Measurements from ENCODE around the gene CHN2. TPM values are rescaled to one million over a fixed set of nuclear protein-coding genes. Genes with fewer than 3 reads are reported as not detected.

Gene CHN2
- polyA plus RNA-seq, 1 donor, result 16.0 TPM

DNA sequence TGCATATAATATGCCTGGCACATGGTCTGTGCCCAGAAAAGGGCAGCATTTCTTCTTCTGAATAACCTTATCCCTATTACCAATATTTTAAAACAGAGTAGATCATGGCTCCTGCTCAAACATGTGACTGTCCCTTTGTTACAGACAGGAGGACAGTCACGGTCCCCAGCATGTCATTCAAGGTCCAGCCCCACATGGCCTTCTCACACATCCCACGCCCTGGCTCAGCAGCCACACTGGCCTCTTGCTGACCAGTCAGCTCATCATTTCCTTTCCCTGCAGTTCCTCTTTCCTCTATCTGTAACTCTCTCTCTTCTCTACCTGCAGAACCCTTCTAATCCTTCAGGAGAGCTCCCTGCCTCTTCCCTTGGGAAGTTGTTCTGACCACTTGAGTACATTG, 167.8 kb downstream of the CHN2 start:
- no peak for DNase-seq (ENCODE audit: low read depth)

DNA sequence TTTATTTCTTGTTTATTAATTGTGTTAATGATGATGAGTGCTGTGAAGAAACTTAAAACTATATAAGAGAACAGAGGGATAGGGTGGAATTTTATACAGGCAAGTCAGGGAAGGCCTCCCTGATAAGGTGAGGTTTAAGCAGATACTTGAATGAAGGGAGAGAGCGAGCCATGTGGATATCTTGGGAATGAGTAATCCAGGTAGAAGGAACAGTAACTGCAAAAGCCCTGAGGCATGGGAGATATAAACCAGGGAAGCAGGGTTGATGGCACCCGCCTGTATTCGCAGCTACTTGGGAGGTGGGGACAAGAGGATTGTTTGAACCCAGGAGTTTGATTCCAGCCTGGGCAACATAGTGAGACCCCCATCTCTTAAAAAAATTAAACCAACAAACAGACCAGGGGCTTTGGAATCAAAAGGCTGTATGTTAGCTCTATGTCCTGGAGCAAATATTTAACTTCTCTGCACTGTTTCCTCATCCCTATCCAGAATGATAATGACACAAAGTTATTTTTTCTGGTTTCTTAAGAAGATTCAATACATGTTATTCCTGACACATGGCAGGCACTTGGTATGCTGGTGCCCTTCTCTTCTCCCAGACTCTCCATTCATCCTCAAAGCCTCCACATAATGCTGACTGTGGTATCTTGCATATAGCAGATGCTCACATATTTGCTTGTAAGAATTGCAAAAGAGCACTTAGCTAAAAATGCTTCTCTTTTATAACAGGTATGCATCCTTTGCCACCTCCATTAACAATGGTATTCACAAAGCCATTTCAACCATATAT, 169.3 kb downstream of the CHN2 start:
- DNase-seq (ENCODE audit: low read depth), result no peak

DNA sequence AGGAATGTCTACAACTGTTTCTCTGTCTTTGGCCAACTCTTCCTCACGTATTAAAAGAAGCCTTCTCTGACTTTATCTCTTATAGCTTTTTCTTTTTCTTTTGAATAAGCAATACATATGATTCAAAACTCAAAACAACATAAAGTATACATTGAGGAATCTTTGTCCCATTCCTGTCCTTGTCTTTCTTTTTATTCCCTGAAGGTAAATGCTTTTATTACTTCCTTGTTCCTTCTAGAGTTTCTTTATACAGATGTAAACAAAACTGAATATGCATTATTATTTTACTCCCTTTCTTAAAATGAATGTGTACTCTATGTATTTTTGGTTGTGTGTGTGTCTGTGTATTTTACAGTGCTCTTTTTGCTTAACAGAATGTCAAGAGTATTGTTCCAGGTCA, 170.1 kb downstream of the CHN2 start:
- no peak for DNase-seq (ENCODE audit: low read depth)

GRCh38 chr7:29365423-29365822, 170.8 kb downstream of the CHN2 start:
- DNase-seq (ENCODE audit: low read depth), result no peak

- DNase-seq (ENCODE audit: low read depth), result no peak
Observed at GRCh38 chr7:29367784-29368183, 173.2 kb downstream of the CHN2 start.

- DNase-seq (ENCODE audit: low read depth), result no peak
Observed at GRCh38 chr7:29369909-29370488, 175.4 kb downstream of the CHN2 start.

DNA sequence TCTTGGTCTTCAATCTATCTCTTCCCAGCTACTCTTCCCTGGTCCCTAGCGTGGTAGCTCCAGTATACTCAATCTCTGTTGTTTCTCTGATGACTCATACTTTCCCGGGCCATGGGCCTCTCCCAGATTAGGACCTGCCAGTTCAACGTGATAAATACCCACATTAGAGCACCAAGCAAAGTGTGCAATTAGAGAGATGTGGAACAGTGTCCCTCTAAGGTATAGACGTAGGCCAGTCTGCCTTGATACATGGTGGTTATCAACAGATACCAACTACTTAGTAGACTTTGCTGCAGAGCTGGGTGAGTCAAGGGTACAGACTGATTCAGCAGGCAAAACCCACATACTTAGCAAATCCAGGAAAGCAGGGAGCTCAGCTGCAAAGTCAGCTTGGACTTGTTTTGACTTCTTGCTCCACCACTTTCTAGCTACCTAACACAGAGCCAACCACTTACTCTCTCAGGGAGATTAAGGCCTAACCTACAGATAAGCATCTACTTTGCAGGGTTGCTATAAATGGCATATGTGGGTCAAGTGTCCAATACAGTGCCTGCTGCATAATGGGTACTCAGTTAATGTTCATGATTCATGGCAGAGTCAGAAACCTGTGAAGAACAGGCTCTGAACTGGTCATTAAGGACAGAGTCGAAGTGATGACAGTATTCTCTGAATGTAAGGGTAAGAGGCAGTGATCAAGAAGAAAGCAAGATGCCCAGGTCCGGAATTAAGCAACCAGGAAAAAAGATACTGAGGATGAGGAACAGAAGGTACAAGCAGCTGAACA, 176.1 kb downstream of the CHN2 start:
- no peak for DNase-seq (ENCODE audit: low read depth)

DNA sequence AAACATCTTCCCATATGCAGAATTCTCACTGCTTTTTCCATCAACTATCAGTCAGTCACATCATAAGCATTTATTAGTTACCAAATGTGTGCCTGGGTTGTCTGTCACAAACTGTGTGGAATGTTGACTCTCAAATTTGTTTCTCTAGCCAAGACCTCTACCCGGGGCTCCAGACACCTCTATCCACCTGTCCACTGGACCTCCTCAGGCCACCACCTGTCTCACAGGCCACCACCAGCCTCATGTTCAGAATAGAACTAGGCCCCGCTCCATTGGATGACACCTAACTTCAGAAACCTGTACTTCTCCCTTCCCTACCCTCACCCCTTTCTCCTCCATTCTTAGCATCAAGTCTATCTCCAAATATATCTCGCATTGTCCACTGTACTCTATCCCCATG, 176.9 kb downstream of the CHN2 start:
- DNase-seq (ENCODE audit: low read depth), result no peak

DNA sequence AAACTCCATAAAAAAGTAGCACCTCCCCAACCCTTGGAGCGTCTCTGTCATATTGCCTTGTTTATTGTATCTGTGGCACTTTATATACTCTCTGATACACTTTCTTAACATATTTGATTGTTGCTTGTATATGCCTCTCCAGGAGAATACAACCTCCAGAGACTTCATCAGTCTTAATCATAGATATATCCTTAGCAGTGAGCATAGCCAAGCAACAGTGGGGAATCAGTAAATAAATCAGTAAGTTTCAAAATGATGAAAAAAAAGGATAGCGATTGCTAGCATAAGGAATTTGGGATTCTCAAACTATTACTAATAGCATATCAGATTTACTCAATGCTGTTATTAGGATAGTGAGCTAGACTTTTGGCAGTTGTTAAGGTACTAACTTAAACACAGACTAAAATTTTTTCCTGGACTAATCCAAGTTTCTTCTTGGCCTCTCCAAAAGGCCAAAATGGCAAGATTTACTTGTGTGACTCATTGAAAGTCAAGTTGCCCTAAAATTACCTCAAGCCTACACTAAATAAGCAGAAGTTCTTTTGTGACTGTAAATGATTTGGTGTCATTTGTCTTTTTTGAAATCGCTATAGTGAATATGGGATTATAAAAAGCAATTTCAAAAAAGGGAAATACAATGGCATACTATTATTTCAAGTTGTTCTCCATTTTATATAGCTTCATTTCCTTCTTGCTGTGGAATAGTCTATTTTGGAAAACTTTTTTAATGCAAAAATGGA, 177.9 kb downstream of the CHN2 start:
- DNase-seq (ENCODE audit: low read depth), result no peak

DNA sequence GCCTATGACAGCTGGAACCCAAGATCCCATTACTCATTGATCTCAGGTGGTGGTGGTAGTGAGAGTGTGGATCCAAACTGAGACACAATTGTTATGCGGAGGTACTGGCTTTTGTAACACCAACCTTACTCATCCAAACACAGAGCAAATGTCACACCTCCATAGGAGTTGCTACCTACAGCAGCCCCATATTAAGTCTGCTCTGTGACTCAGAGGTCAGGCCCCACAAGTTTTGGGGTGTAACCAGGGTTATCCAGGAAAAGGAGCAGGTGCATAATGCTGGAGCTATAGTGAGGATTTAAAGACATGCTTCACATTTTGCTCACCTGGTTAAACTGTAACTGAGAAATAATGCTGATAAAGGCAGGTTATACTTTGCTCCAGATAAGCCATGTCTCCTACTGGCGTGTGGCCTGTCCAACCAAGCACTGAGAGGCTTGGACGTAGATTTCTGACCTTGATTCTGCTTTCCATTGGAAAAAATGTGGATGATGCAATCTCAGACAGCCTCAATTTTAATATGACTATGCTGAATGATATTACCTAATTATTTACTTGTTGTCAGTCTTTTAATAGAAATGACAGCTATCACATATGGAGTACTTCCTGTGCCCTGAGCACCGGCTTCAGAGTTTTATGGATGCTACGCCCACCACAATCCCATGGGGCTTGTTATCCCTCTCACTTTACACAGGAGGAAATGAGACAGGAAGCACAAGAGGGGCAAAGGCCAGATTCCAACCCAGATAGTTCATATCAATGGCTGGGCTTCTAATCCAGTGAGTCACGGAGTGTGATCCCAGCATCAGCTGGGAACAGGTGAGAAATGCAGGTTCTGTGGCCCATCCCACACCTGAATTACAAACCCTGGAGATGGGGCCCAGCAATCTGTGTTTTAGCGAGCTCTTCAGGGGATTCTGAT, 181.3 kb downstream of the CHN2 start:
- no peak for DNase-seq (ENCODE audit: low read depth)

DNA sequence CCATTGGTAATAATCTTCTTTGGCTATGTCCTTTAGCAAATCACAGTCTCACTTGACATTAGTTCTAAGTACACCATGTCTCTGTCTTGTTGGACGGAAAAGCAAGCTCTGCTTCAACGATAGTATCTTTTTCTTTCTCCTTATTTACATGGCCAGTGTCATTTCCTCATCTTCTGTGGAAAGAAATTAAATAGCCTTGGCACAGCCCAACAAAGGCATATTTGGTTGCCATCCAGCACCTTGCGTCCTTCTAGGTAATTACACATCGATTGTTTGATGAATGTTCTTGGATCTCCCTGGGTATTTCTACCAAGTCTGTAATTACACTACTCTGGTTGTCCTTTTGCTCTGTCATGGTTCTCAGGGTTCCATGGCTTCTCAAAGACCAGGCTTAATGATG, 183.1 kb downstream of the CHN2 start:
- DNase-seq (ENCODE audit: low read depth), result no peak

DNA sequence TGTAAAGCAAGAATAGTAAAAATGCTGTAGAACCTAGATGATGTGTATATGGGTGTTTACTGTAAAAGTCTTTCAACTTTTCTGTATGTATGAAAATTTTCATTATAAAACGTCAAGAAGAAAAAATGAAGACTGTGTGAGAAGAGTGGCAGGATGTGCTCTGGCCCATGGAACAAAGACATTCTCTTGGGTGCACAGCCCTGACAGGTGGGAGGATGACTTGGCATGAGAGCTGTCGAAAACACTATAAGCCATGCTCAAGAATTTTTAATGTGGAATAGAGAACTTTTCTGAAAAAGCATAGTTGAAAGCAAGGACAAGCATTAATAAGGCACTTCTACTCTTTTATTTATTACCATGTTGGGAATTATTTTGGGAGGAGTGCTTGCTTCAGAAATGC, 185.0 kb downstream of the CHN2 start:
- DNase-seq (ENCODE audit: low read depth), result no peak

- no peak for DNase-seq (ENCODE audit: low read depth)
Observed at GRCh38 chr7:29381206-29382094, 186.9 kb downstream of the CHN2 start.

GRCh38 chr7:29384277-29384676, 189.7 kb downstream of the CHN2 start:
- no peak for DNase-seq (ENCODE audit: low read depth)

GRCh38 chr7:29385214-29385814, 190.7 kb downstream of the CHN2 start:
- no peak for DNase-seq (ENCODE audit: low read depth)

- DNase-seq (ENCODE audit: low read depth), result no peak
Observed at GRCh38 chr7:29386196-29386765, 191.7 kb downstream of the CHN2 start.

- DNase-seq (ENCODE audit: low read depth), result no peak
Observed at GRCh38 chr7:29391262-29391661, 196.7 kb downstream of the CHN2 start.

DNA sequence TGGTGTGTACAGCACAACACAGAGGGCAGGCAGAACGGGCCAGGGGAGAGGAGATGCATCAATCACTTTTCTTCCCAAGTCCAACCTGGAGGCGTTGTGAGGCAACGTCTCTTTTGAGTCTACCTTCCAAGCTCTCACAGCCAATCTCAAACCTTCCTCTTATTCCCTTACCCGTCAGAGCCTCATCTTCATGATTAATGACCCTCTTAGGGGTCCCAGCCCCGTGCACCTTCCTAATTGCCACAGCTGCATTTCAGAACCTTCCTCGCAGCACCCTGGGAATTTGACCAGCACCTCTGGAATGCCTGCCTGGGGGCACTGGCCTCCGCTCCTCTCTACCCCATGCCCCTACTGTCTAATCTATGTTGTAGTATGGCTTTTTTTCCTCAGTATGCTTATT, 199.7 kb downstream of the CHN2 start:
- no peak for DNase-seq (ENCODE audit: low read depth)

DNA sequence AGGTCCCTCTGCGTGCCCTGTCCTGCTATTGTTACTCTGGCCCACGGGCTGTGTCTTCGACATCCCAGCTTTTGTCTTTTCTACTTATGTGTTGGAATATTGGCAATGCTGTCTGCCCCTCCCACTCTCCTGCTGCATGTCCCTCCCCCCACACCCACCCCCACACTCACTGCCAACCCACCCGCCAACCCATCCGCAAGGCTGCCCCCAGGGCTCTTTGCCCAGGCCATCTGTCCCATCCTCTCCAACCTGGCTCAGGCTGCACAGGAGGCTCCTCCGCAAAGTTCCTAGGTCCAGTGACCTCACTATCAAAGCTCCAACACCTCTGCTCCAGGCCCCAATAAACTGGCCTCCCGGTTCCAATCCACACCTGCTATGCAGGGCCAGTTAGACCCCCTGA, 202.0 kb downstream of the CHN2 start:
- no peak for DNase-seq (ENCODE audit: low read depth)
